ENCODE measurements around the gene BUD31.

BUD31 gene

GRCh38 chr7:99433158-99433557 is 24.4 kb downstream of the BUD31 start:
- DNase-seq (ENCODE audit: extremely low spot score): no peak
- POLR2A ChIA-PET: no interaction called here
- TF ChIP-seq PKNOX1 (IDR thresholded peaks at IDR 0.05) (no peak), NFRKB (IDR thresholded peaks at IDR 0.05) (no peak), FOXM1 (IDR thresholded peaks at IDR 0.05; ENCODE audit: borderline replicate concordance) (no peak), ARNT (IDR thresholded peaks at IDR 0.05) (no peak), SUZ12 (IDR thresholded peaks at IDR 0.05) (no peak), LEF1 (IDR thresholded peaks at IDR 0.05; ENCODE audit: borderline replicate concordance) (no peak), CTBP1 (IDR thresholded peaks at IDR 0.05; ENCODE audit: borderline replicate concordance) (no peak), HDGF (IDR thresholded peaks at IDR 0.05; ENCODE audit: borderline replicate concordance) (no peak), FOXK2 (IDR thresholded peaks at IDR 0.05) (no peak), FOXA1 (IDR thresholded peaks at IDR 0.05) (no peak)
- CTCF ChIA-PET: no interaction called here

- TF ChIP-seq FOXK2 (IDR thresholded peaks at IDR 0.05): no peak
- TF ChIP-seq NFRKB (IDR thresholded peaks at IDR 0.05): no peak
- no peak for DNase-seq (ENCODE audit: extremely low spot score)
- CTCF ChIA-PET: no interaction called here
- POLR2A ChIA-PET: interaction anchor here (0.6 to 3.2 kb wide), 13 partner anchors 9 to 688 kb away, joined by 3 to 20 read pairs (median 4); partner anchors contain the start of genes ATP5MF, BUD31, PDAP1 and ZKSCAN5
Measured at GRCh38 chr7:99437946-99438572, 29.3 kb downstream of the BUD31 start.

- TF ChIP-seq L3MBTL2 (conservative IDR thresholded peaks at IDR 0.05): peak; percentile 28; the same call in 1 of the 2 replicates
- peak; percentile 24; the same call in 1 of the 2 replicates for TF ChIP-seq FOXM1 (IDR thresholded peaks at IDR 0.05; ENCODE audit: borderline replicate concordance)
- no peak for TF ChIP-seq ARNT (IDR thresholded peaks at IDR 0.05)
- DNase-seq (ENCODE audit: extremely low spot score): peak; percentile 97
- ChIA-PET CTCF (no interaction called here), POLR2A (interaction anchor here (0.6 to 3.2 kb wide), 13 partner anchors 9 to 687 kb away, joined by 3 to 20 read pairs (median 4); partner anchors contain the start of genes ATP5MF, BUD31, PDAP1 and ZKSCAN5)
Measured at GRCh38 chr7:99438573-99439480, 30.1 kb downstream of the BUD31 start, which contains the start of the genes CPSF4 and PTCD1. TSS of gene CPSF4 (plus strand) at chr7:99438943. CDS start at chr7:99439083, 140 bp downstream. TSS of gene PTCD1 (minus strand) at chr7:99438798. CDS start at chr7:99435242, 3,556 bp downstream.

- TF ChIP-seq L3MBTL2 (conservative IDR thresholded peaks at IDR 0.05) (no peak), PKNOX1 (IDR thresholded peaks at IDR 0.05) (no peak), SUZ12 (IDR thresholded peaks at IDR 0.05) (no peak), FOXA1 (IDR thresholded peaks at IDR 0.05) (no peak), CTBP1 (IDR thresholded peaks at IDR 0.05; ENCODE audit: borderline replicate concordance) (no peak), BHLHE40 (IDR thresholded peaks at IDR 0.05; ENCODE audit: borderline replicate concordance) (no peak), TARDBP (IDR thresholded peaks at IDR 0.05) (no peak), FOXM1 (IDR thresholded peaks at IDR 0.05; ENCODE audit: borderline replicate concordance) (no peak), HDGF (IDR thresholded peaks at IDR 0.05; ENCODE audit: borderline replicate concordance) (no peak), FOXK2 (IDR thresholded peaks at IDR 0.05) (no peak), ARNT (IDR thresholded peaks at IDR 0.05) (no peak)
- CTCF ChIA-PET: no interaction called here
- no peak for DNase-seq (ENCODE audit: extremely low spot score)
- POLR2A ChIA-PET: interaction anchor here (3.2 kb wide), 1 partner anchor 32 kb away, joined by 20 read pairs; the partner anchor contains the start of genes BUD31 and PDAP1
Measured at GRCh38 chr7:99440195-99440594, 31.4 kb downstream of the BUD31 start.

- POLR2A ChIA-PET: no interaction called here
- no peak for DNase-seq (ENCODE audit: extremely low spot score)
- CTCF ChIA-PET: no interaction called here
- TF ChIP-seq HDGF (IDR thresholded peaks at IDR 0.05; ENCODE audit: borderline replicate concordance): no peak
- no peak for TF ChIP-seq SP1 (IDR thresholded peaks at IDR 0.05)
- TF ChIP-seq PKNOX1 (IDR thresholded peaks at IDR 0.05): no peak
- TF ChIP-seq LEF1 (IDR thresholded peaks at IDR 0.05; ENCODE audit: borderline replicate concordance): no peak
- no peak for TF ChIP-seq CTBP1 (IDR thresholded peaks at IDR 0.05; ENCODE audit: borderline replicate concordance)
- TF ChIP-seq FOXA1 (IDR thresholded peaks at IDR 0.05): no peak
- no peak for TF ChIP-seq SUZ12 (IDR thresholded peaks at IDR 0.05)
- no peak for TF ChIP-seq ZNF384 (IDR thresholded peaks at IDR 0.05)
- TF ChIP-seq FOXM1 (IDR thresholded peaks at IDR 0.05; ENCODE audit: borderline replicate concordance): no peak
- TF ChIP-seq NFRKB (IDR thresholded peaks at IDR 0.05): no peak
- no peak for TF ChIP-seq BHLHE40 (IDR thresholded peaks at IDR 0.05; ENCODE audit: borderline replicate concordance)
- no peak for TF ChIP-seq ELF4 (IDR thresholded peaks at IDR 0.05)
- no peak for TF ChIP-seq FOXK2 (IDR thresholded peaks at IDR 0.05)
- TF ChIP-seq L3MBTL2 (conservative IDR thresholded peaks at IDR 0.05): no peak
- no peak for TF ChIP-seq ARNT (IDR thresholded peaks at IDR 0.05)
- no peak for TF ChIP-seq TARDBP (IDR thresholded peaks at IDR 0.05)
Measured at GRCh38 chr7:99446096-99446495, 37.3 kb downstream of the BUD31 start.

- ChIA-PET CTCF (interaction anchor here (0.8 kb wide), 1 partner anchor 18 kb away, joined by 4 read pairs; the partner anchor contains the start of gene ATP5MF), POLR2A (interaction anchor here (0.9 kb wide), 1 partner anchor 10 kb away, joined by 3 read pairs; the partner anchor contains the start of gene PTCD1)
- peak; percentile 53 for DNase-seq (ENCODE audit: extremely low spot score)
- TF ChIP-seq BHLHE40 (IDR thresholded peaks at IDR 0.05; ENCODE audit: borderline replicate concordance) (no peak), FOXK2 (IDR thresholded peaks at IDR 0.05) (no peak), PKNOX1 (IDR thresholded peaks at IDR 0.05) (no peak), LEF1 (IDR thresholded peaks at IDR 0.05; ENCODE audit: borderline replicate concordance) (no peak), TARDBP (IDR thresholded peaks at IDR 0.05) (no peak), FOXA1 (IDR thresholded peaks at IDR 0.05) (no peak), SP1 (IDR thresholded peaks at IDR 0.05) (no peak), ARNT (IDR thresholded peaks at IDR 0.05) (no peak), CTBP1 (IDR thresholded peaks at IDR 0.05; ENCODE audit: borderline replicate concordance) (no peak), NFRKB (IDR thresholded peaks at IDR 0.05) (no peak)
Measured at GRCh38 chr7:99447943-99448342, 39.2 kb downstream of the BUD31 start.
